CD1c-positive myeloid dendritic cell (primary cell): Measurements from ENCODE around the gene SPNS2.

Experiments used
- DNase-seq: peaks from one replicate; pipeline ENCODE4 v3.0.0-alpha.2; 2016; ENCODE audit errors: extremely low spot score

Gene SPNS2

DNA sequence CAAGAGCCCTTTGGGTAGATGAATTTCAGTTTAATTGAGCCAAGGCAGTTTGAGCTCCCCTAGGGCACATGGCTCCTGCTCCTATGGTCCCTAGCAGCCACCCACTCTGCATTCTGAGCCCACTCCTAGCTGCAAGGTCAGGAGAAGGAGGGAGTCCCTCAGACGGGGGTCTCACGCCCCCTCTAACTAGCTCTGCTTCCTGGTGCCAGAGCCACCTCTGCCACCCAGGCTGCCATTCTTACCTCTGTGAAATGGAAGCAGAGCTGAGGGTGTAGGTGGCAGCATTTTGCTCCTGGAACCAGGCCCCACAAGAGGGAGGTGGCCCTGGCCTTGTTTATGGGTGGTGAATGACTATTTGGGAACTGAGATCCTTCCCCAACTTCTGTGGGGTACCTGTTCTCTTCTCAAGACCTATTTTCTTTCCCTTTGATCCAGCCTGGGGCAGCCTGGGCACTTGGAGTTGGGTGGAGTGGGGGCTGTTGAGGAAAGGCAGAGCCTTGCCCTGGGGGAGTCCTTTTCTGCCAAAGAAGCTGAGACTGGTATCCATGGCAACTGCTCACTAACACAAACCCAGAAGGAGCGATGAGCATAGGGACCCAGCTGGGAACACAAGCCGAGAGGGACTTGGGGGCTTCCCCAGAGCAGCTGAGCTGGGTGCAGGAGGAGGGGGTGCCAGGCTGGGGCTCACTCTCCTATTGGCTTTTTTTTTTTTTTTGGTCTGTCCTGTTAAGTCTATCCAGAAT lies 4.8 kb downstream of the SPNS2 start:
- no peak for DNase-seq

DNA sequence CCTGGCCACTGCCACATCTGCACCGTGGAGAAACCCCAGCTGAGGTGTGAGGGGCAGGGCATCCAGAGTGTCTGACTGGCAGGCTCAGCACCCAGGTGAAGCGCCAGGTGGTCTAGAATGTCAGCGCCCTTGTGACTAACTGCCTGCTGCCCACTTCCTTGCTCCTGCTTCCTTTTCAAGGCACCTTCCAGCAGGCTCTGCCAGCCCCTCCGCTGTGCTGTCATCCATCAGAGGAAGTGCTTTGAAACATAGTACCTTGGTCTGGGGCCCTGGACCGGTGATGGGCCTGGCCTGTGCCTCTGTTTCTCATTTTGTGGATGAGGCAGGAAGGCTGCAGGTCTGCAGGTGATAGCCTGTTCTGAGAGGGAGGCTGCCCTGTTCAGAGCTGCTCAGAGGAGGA lies 5.5 kb downstream of the SPNS2 start:
- no peak for DNase-seq

- no peak for DNase-seq
These were observed 6.5 kb downstream of the SPNS2 start for GRCh38 chr17:4505187-4505586.

GRCh38 chr17:4506175-4506813 lies 7.6 kb downstream of the SPNS2 start:
- DNase-seq = no peak

DNA sequence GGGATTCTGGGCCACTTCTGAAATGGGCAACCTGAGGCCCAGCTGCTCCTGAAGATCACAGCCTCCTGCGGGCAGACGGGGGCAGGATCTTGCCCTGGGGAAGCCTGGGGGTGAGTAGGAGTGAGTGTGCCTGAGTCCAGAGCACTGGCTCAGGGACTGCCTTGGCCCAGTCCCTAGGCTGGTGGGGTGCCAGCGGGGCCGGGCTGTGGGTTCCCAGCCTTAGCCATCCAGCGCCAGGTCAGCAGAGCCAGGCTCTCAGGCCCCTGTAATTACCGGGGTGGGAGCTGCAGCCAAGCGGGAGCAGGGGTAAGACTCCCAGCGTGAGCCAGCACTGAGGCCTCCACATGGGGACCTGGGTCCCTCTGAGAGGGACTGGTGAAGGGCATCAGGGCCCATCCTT lies 8.2 kb downstream of the SPNS2 start:
- DNase-seq = no peak

GRCh38 chr17:4507361-4508111 lies 8.9 kb downstream of the SPNS2 start:
- DNase-seq = no peak

DNA sequence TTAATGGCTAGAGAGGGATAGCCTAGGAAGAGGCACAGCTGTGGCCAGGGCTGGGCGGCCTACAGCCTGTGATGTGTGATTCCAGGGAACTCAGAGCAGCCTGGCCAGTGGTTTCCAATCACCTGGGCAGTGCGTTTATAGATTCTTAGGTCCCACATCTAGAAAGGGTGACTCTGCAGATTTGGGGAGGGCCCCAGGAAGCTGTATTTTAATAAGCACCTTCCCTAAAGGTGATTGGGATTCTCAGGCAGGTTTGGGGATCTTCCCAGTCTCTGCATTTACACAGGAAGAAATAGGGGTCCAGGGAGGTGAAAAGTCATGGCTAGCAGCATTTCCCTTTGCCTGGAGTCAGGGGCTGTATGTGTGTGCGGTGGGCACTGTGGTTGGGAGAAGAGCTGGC lies 9.5 kb downstream of the SPNS2 start:
- DNase-seq = no peak

- peak; percentile 34 for DNase-seq
These were observed 10.7 kb downstream of the SPNS2 start for GRCh38 chr17:4509401-4509800.

DNA sequence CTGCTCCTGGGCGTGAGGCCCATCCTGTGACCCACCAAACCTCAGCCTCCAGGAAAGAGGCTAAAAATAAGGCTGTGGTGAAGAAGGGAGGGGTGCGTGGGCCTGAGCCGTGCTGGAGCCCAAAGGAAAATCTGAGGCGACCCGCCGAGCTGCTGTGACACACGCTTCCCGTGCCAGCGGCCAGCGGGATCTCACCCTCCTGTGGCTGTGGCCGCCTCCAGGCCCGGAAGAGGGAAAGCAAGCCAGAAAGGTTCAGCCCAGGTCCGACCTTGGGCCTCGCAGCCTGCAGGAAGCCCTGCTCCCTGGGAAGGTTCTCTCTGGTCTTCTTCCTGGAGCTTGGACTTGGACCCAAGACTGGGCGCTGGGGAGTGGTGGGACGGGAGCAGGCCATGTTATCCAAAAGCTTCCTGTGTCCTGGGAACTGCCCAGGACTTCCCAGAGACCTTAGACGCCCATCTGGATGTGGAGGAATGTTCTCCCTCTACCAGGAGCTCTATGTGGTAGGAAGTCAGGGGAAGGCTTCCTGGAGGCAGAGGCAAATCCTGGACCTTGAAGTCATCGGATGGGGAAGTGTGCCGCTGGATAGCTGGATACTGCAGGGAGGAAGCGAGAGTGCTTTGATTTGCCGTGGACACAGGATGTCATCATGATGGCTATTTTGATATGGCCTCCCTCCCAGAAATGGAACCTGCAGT lies 11.4 kb downstream of the SPNS2 start:
- DNase-seq = peak; percentile 61

DNA sequence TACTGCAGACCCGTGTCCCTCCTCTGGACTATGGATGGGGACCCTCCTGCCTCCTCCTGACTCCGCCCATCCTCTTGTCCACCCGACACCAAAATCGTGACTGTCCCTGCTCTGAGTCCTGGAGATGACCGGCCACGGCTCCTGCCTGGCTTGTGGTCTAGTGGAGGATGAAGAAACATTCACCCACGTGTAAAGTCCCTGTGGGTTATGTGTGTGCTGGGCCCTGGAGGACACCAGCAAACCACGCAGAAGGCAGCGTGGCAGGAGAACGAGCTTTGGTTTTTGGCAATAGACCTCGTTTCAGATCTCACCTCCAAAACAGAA lies 11.9 kb downstream of the SPNS2 start:
- peak; percentile 12 for DNase-seq

- DNase-seq = peak; percentile 58
These were observed 12.7 kb downstream of the SPNS2 start for GRCh38 chr17:4511199-4511932.

DNA sequence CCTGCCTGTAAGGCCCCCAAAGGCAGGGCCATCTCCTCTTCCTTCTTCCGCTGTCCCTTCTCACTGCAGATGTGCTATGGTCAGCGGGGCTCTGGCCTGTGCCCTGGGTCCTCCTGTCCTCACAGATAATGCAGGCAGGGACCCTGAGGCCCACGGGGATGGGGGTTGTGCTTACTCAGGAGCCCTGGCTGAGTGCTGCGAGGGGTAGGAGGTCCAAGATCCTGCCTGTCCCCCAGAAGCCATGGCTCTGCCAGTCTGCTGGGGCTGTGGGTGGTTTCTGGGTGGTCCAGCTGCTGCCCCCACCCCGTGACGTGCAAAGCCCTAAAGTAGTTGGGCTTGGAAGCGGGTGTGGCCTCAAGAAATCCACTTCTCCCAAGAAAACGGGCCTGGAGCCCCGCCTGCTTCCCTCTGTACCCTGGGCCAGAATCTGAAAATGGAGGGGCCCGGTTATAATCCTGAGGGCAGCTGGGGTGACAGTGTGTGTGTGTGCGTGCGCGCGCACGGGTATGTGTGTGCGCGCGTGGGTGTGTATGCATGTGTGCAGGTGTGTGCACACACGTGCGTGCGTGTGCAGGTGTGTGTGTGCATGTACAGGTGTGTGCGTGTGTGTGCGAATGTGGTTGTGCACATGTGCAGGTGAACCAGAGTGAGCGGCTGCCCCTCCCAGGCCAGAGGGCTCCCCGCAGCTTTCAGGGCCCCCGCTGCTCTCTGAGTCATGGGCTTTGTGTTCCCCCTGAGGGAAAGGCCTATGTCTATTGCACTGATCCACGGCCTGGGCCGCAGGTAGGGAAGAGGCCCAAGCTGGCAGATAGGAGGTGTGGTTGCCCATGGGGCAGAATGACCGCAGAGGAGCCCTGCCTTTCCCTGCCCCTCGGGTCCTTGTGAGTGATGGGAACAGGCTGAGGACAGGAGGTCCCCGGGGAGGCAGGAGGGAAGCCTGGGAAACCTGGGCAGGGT lies 13.8 kb downstream of the SPNS2 start:
- no peak for DNase-seq

DNA sequence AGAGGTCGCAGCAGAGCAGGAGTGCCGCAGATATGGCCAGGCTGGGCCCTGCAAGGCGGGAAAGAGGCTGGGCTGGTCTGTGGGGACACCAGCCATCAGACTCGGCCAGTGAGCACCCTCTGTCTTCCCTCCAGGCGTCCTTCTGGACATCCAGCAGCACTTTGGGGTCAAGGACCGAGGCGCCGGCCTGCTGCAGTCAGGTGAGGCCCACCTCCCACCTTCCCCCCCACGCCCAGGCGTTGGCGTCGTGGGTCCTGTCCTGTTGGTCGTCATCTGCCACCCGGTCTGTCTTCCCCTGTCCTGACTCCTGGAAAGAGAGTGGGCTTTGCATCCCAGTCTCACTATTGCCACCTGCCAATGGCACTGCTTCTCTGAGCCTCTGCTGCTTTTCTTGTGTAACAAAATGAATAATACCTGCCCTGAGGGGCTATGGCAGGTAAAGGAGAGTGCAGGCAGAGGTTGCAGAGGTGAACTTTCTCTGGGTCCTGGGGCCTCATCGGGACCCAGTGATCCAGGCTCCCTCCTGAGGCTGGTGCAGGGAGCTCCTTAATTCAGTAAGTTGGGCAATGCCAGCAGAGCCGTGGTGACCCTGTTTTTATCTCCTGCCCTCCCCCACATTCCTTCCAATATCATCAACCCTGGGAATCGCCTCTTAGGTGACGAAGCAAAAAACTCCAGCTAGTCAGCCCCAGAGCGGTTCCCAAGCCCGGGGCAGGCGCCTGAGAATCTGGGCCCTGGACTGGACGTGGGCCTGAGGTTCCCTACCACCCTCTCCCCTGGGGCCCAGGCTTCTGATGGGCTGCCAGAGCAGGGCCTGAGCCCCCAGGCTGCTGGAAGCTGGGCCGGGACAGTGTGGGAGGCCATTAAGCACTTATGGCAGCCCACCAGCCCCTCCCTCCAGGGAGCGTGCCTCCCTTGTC lies 14.7 kb downstream of the SPNS2 start:
- DNase-seq = no peak

DNA sequence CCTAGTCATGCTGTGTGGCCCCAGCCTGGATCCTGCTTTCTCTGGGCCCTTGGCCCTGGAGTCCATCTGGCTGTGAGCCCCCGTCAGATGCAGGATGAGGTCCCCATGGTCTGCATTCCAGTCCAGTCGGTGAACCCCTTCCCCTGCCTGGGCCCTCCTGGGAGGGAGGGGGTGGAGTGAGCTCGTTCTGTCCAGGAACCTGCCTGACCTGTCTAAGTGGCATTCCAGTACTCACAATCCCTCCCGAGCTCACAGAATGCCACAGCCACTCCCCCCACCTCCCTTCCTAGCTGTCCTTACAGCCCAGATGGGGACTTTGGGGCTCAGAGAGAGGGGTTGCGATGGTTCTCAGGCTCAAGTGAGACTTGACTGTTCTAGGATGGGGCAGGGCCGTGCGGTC lies 15.5 kb downstream of the SPNS2 start:
- no peak for DNase-seq

DNA sequence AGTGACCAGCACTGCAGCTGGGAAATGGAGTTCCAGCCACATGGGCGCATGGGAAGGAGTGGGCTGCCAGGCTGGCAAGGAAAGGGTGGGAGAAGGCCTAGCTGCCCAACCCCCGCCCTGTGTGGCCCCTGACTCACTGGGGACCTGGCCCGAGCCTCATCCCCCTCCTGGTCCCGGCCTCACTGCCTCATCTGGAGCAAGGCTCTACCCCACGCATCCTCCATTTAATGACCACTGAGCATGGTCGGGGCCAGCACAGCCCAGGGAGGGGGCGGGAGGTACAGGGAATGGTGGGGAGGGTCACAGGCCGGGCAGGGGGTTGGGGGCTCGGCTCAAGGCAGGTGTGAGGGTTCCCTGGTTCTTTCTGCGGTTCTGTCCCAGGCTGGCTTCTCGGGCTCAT lies 16.1 kb downstream of the SPNS2 start:
- DNase-seq = no peak

- DNase-seq = no peak
These were observed 16.8 kb downstream of the SPNS2 start for GRCh38 chr17:4515501-4515900.

DNA sequence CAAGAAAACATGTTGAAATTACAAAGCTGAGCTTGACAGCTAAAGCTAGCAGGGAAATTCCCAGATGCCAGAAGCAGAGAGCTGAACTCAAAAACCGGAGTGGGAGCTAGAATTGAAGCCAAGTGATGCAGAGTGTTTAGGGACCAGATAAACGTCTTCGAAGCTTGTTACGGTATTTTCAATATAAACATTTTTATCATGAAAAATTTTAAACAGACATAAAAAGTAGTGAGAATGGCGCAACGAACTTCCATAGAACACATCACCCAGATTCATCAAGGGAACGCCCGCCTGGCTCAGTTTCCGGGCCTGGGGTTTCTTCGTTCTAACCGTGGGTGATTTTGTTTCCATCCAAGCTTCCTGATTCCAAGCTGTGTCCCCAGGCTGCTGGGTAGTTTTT lies 18.1 kb downstream of the SPNS2 start:
- DNase-seq = no peak

GRCh38 chr17:4518901-4519300 lies 20.2 kb downstream of the SPNS2 start:
- DNase-seq = no peak

GRCh38 chr17:4519361-4519788 lies 20.7 kb downstream of the SPNS2 start:
- no peak for DNase-seq
